GM20000 (cell line): Measurements from ENCODE around the gene TFAP2B.

ENCODE experiments used
- DNase-seq: peaks from one replicate; pipeline ENCODE4 v3.0.0; 2012; ENCODE audit warnings: low spot score
- CTCF ChIP-seq: IDR thresholded peaks from 2 replicates; pipeline ENCODE4 v1.5.1; 2012; ENCODE audit warnings: mild to moderate bottlenecking, control low read depth; ENCODE audit errors: extremely low read depth, missing control alignments

Gene TFAP2B

DNA sequence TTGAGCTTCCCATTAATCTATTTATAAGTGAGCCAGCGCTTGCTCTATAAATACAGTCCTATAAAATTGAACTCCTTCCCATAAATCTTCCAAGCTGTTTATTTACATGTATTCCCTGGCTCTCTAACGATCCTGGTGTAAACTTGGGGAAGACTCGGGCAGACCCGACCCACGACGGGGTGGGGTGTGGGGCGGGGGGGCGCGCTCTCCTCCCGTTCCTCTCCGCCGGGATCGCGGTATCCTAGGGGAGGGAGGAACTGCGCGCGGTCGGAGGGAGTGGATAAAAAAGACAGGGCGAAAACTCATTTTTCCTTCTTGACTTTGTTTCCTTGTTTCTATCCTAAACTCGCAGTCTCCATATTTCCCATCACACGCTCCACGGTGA is 31.1 kb downstream of the TFAP2B start:
- TF ChIP-seq CTCF = no peak
- no peak for DNase-seq

DNA sequence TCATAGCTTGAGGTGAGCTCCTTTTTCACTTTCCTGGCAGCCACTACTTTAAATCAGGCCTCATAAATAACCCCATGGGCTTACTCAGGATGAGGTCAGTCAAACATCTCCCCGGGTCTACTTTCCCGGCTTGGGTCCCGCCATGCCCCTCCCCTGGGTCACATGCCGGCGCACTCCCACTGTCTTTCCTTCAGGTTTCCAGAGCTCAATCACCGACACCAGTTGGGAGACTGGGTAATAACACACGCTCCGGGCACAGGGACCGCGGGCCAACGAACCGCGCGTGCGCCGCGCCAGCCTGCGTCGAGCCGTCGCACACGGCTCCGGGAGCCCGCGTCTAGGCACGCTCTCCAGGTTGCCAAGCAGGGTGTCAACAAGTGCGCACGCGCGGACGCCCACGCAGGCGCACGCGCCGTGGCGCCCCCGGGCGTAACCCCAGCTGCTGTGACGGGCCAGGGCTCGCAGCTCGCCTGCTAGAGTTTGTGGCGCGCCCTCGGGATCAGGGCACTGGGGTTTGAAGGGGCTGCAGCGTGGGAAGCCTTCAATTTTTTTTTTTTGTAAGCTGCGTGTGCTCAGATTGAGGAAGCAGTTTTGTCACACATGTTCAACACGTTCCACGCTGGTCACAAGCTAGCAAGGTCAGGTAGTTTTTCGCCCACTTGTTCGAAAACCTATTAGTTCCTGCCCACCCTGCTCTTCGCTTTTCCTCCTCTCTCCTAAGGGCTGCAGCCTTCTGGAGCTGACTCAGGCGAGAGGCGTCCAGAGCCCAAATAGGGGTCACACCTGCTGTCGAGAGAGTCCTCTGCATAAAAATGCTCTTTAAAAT is 31.8 kb downstream of the TFAP2B start:
- no peak for DNase-seq
- no peak for TF ChIP-seq CTCF

DNA sequence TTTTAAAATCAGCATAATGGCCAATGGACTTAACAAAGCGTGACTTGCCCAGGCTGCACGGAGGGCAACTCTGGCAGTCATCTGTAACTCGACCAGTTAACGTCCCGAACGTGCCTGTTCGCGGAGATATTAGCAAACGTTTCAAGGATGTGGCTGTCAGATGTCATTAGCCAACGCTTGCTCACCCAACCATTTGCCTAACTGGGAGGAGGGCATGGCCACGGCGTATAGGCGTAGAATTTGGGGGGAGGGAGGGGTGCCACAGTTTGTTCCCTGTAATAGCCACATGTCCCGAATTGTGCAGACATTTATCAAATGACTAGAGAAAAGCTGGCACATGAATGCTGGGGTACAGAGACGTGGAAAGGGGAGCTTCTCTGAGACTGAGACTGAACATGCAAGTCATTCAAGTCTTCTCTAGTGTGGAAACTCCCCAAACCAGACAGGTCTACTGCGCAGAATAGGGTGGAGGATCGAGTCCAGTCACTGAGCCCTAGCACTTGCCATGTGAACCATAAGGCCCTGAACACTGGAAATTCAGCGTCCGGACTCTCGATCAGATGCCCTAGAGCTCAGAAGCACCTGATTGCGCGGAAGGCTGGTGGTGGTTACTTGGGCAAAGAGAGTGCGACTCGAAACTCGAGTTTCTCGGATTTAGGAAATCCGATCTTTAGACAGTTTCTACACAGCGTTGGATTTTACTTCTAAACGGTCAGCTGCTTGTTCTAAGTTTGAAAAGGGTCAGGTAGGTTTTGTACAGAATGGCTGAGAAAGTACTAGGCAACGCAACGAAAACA is 32.6 kb downstream of the TFAP2B start:
- no peak for TF ChIP-seq CTCF
- no peak for DNase-seq

- no peak for DNase-seq
- no peak for TF ChIP-seq CTCF
These were observed 35.3 kb downstream of the TFAP2B start for GRCh38 chr6:50853939-50854338.

DNA sequence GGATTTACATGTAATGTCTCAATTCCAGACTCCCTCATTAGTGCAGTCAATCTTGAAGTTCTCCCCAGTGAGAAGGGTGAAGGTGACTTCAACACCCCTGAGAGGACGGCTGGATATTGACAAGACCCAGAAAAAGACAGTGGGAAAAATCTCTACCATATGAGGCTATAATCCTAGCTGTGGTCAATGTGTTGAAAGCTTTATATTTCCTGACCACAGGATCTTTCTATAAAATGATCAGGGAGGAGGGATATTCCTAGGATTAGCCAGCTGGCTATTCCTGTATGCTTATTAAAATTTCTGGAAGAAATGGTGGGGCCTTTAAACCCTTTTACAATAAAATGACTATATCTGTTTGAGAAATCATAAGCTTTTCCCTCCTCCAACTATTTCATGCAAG is 43.0 kb downstream of the TFAP2B start:
- TF ChIP-seq CTCF = no peak
- DNase-seq = no peak

- no peak for TF ChIP-seq CTCF
- no peak for DNase-seq
These were observed 43.5 kb downstream of the TFAP2B start for GRCh38 chr6:50862176-50862575.

DNA sequence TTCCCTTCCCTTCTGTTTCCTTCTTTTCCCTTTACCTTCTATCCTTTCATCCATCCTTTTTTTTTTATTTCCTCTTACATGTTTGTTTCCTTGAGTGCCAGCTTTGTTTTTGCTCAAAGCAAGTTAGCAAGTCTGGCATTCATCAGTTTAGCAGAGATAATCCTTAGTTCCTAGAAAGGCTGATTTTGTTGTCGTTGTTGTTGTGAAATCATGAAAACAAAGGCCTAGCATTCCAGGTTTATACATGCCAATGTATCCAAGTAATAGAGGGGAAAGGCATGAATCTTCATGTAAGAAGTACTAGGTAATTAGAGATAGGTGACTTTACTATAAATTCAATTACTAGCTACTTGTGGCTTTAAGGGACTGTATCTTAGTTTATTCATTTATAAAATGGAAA is 45.9 kb downstream of the TFAP2B start:
- TF ChIP-seq CTCF = no peak
- no peak for DNase-seq
